Epithelial cell of esophagus (primary cell): ENCODE results near the gene CPLX1.

ENCODE experiments used
- DNase-seq: peaks from one replicate; pipeline ENCODE4 v3.0.0; 2010; ENCODE audit warnings: low read depth
- H3K4me3 ChIP-seq: 2 replicates; pipeline ENCODE4 v1.5.1; 2011; ENCODE audit warnings: mild to moderate bottlenecking, low read length, control low read depth
- TF ChIP-seq, protein P1 (sequence below): IDR thresholded peaks from 2 replicates; pipeline ENCODE4 v1.5.1; 2011; ENCODE audit warnings: low read depth, mild to moderate bottlenecking, low read length, control low read depth, inconsistent platforms; ENCODE audit not compliant: insufficient read depth; ENCODE audit errors: missing control alignments

The CPLX1 gene

DNA sequence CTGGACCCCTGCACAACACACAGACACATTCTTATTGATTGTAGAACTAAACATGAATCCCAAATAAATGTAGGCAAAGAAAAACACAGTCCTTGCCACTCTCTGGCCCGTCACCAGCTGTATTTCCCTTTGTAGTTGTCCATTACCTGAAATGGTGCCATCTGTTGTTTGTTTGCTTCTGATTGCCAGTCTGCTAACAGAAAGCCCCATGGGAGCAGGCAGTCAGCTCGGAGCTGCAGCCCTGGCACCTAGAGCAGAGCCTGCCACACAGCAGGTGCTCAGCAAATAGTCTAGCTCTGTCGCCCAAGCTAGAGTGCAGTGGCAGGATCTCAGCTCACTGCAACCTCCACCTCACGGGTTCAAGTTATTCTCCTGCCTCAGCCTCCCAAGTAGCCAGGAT is 28.9 kb downstream of the CPLX1 start:
- TF ChIP-seq, protein P1, sequence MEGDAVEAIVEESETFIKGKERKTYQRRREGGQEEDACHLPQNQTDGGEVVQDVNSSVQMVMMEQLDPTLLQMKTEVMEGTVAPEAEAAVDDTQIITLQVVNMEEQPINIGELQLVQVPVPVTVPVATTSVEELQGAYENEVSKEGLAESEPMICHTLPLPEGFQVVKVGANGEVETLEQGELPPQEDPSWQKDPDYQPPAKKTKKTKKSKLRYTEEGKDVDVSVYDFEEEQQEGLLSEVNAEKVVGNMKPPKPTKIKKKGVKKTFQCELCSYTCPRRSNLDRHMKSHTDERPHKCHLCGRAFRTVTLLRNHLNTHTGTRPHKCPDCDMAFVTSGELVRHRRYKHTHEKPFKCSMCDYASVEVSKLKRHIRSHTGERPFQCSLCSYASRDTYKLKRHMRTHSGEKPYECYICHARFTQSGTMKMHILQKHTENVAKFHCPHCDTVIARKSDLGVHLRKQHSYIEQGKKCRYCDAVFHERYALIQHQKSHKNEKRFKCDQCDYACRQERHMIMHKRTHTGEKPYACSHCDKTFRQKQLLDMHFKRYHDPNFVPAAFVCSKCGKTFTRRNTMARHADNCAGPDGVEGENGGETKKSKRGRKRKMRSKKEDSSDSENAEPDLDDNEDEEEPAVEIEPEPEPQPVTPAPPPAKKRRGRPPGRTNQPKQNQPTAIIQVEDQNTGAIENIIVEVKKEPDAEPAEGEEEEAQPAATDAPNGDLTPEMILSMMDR = no peak
- DNase-seq = no peak
- H3K4me3 ChIP-seq = no peak overlapping the region

DNA sequence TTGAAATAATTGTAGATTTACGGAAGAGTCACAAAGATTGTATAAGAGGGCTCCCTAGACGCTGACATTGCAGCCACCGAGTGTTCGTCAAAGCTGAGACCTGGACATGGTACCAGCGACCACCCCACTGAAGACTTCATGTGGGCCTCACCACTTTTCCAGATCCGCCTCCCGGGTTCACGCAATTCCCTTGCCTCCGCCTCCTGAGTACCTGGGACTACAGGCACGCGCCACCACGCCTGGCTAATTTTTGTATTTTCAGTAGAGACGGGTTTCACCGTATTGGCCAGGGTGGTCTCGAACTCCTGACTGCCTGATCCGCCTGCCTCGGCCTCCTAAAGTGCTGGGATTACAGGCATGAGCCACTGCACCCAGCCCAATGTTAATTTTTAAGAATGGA is 29.7 kb downstream of the CPLX1 start:
- H3K4me3 ChIP-seq = no peak overlapping the region
- TF ChIP-seq, protein P1 = no peak

DNA sequence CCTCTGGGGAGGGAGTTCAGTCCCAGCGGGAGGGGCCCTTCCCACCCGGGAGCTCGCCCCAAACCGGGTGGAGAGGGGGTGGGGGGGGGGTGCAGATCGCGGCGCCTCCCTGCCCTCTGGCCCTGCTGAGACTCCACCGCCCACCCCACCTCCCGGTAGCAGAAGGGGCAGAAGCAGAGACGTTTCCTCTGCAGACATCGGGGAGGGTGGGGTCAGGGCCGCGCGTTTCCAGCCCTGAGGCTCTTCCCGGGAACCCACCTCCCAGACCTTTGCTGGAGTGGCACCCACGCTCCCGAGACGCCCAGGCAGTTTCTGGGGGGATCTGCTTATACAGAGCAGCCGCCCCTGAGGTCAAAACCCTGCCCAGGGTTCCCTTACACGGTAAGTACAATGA is 30.2 kb downstream of the CPLX1 start:
- DNase-seq = no peak
- TF ChIP-seq, protein P1 = no peak
- H3K4me3 ChIP-seq = no peak overlapping the region

More for the DNA sequence above, 29.7 kb downstream of the CPLX1 start:
- DNase-seq = no peak

DNA sequence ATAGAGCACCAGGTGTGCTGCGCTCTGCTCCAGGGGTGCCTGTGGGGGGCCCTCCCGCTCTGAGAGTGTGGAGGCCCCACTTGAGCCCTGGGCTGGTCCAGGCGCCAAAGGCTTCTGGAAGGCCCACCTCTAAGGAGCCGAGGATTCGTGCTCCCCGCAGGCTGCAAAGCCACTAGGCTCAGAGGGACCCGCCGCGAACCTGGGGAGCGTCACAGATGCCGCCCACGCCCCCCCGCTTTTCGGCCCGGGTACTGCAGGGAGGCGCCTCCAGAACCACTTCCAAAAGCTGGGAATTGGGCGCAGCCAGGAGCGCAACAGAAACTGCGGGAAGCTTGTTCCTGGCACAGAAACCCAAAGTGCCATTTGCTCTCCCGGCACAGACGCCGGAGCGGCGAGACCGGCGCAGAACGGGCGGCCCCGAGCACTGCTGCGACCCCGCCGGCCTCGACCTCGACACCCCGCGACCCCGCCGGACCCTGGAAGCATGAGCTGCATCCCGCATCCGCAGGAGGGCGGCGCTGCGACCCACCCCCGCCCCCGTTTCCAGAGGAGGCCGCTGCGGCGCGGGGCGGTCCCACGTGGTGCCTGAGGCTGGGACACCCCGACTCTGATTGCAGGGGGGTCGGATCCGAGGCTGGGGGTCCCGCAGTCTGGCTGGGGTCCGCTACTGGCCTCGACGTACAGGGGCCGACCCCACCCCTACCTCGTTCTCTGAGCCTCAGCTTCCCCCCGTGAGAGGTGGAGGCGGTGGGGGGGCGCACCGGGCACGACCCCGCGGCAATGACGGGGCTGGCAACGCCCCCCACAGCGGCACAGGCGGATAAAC is 30.8 kb downstream of the CPLX1 start:
- DNase-seq = no peak
- TF ChIP-seq, protein P1 = no peak
- no peak overlapping the region for H3K4me3 ChIP-seq

DNA sequence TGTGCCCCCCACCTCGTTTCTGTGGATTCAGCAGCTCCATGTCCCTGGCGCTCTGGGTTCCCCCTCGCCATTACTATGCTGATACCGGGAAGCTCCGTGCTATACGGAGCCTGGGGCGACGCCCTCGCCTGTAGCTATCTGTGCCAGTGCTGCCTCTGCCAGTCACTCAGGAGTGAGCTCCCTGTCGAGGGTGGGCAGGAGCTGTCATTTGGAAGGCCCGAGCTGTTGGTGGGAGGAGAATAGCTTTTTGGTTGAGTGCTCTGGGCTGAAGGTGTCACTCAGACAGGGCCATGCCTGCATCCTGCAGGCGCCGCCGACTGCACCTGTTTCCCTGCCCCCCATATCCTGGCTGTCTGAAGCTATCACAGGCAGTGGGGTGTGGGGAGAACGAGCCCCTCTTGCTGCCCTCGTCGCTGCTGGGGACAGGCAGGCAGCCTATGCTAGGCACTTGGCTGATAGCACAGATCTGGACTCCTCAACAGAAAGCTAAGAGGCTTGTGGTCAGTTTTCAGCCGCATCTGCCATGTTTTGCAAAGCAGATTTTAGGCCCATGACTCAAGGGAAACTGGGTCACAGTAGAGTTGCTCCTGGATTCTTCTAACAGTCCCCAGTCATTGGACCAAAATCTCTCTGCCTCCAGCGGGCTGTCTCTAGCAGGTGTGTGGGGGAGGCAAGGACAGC is 31.8 kb downstream of the CPLX1 start:
- DNase-seq = no peak
- H3K4me3 ChIP-seq = no peak overlapping the region
- TF ChIP-seq, protein P1 = no peak

DNA sequence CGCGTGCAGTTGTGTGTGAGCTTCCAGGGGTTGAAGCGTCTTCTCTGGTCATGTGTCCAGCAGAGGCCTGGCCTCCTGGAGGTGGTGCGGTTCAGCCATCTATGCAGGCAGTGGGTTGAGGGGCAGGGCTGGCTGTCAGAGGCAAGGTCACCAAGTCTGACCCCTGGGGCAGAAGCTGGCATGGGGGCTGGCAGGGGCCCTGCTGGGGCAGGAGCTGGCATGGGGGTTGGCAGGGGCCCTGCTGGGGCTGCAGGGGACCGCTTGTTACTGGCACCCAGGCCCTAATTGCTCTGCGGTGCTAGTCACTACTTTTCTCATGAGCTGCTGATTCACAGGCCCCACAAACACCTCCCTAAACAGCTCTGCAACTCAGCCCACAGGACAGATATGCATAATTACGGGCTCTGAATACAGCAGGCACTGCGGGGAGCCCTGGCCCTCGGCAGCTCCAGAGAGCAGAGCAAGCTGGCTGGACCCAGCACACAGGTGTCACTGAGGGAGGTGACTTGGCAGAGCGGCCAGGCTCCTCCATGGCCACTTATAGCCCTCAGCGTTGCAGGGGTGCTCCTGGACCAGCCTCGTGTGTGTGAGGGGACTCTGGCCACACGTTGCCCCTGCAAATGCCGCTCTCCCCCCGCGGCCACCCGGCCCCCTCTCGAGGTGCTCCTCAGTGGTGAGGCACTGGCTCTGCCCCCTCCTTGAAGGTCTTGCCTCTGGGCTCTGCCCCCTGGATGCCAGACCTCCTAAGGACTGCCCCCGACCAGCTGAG is 32.7 kb downstream of the CPLX1 start:
- DNase-seq = no peak
- TF ChIP-seq, protein P1 = no peak
- H3K4me3 ChIP-seq = no peak overlapping the region
